Body of pancreas (tissue), 4 donors: ENCODE results near the gene SLAMF7. TPM values are rescaled to one million over a fixed set of nuclear protein-coding genes. Genes with fewer than 3 reads are reported as not detected.
A peak's percentile ranks its signal among the peaks of the same experiment; 100 is the strongest.
"Not testable (repeated sequence)": the region's sequence is repeated elsewhere in the genome, so short reads cannot be mapped to it uniquely, and the experiment has no call there.

Source experiments
- ATAC-seq: fragments of 150-250 bp; one replicate; pipeline ENCODE4 v1.9.1; 2016
- DNase-seq, 4 donors: peaks; one replicate each; pipeline ENCODE4 v3.0.0-alpha.2; 2019
- H3K27ac ChIP-seq, 4 donors: fragments of 200-600 bp; sonication (generic); 1 replicate in 3 of 4; 2 replicates in 1 of 4; pipeline versions ENCODE4 v1.5.1 to v1.6.1; 2016 to 2019; ENCODE audit warnings: mild to moderate bottlenecking in 1 of 4, mixed read lengths in 1 of 4, moderate library complexity in 1 of 4
- H3K27me3 ChIP-seq, 2 donors: fragments of 200-600 bp; sonication (generic); one replicate each; pipeline ENCODE4 v1.6.0; 2016; ENCODE audit warnings: mild to moderate bottlenecking in 1 of 2
- H3K36me3 ChIP-seq, 2 donors: fragments of 200-600 bp; sonication (generic); replicated peaks in 1 of 2; 2 replicates each; pipeline ENCODE4 v1.5.1; 2016; ENCODE audit warnings: low read depth in 2 of 2; ENCODE audit not compliant: insufficient read depth in 1 of 2
- H3K4me1 ChIP-seq: fragments of 200-600 bp; sonication (generic); one replicate; pipeline ENCODE4 v1.6.0; 2016
- H3K4me3 ChIP-seq, 2 donors: fragments of 200-600 bp; sonication (generic); 1 replicate in 1 of 2; 2 replicates in 1 of 2; pipeline ENCODE4 v1.5.1; 2016 to 2019
- H3K9me3 ChIP-seq, 3 donors: fragments of 200-600 bp; sonication (generic); 1 replicate in 2 of 3; 2 replicates in 1 of 3; pipeline ENCODE4 v1.5.1; 2016
- POLR2A ChIP-seq, 3 donors: fragments of 450-650 bp; IDR thresholded peaks; one replicate each; pipeline ENCODE4 v1.6.1; 2016; ENCODE audit warnings: antibody characterized with exemption in 3 of 3, mild to moderate bottlenecking in 2 of 3
- WGBS, 2 donors: methylation state at CpG; one replicate each; pipeline ENCODE4 v1.1.5; 2017; 5-methylcytosine and 5-hydroxymethylcytosine counted together
- intact Hi-C: fragments of 100-400 bp; cut with DNase I; formaldehyde crosslinking; loops from one replicate; pipeline ENCODE4 v1.15.1; 2023
- total RNA-seq, 2 donors: library from RNA; depleted of rRNA; stranded (reverse); fragments of >200 nt; gene quantifications; one replicate each; pipeline ENCODE4 v1.1.0, GENCODE V29; 2016
- TF ChIP-seq, protein P1 (sequence below), 7 experiments: fragments of 450-650 bp in 4 of 7; fragments of 200-600 bp in 3 of 7; sonication (generic) in 3 of 7; IDR thresholded peaks; one replicate each; pipeline ENCODE4 v1.5.1; 2016 to 2019; ENCODE audit warnings: antibody characterized with exemption in 7 of 7

SLAMF7 gene
- total RNA-seq, 2 donors from 2014 or later = 0.26 to 1.3 TPM

DNA sequence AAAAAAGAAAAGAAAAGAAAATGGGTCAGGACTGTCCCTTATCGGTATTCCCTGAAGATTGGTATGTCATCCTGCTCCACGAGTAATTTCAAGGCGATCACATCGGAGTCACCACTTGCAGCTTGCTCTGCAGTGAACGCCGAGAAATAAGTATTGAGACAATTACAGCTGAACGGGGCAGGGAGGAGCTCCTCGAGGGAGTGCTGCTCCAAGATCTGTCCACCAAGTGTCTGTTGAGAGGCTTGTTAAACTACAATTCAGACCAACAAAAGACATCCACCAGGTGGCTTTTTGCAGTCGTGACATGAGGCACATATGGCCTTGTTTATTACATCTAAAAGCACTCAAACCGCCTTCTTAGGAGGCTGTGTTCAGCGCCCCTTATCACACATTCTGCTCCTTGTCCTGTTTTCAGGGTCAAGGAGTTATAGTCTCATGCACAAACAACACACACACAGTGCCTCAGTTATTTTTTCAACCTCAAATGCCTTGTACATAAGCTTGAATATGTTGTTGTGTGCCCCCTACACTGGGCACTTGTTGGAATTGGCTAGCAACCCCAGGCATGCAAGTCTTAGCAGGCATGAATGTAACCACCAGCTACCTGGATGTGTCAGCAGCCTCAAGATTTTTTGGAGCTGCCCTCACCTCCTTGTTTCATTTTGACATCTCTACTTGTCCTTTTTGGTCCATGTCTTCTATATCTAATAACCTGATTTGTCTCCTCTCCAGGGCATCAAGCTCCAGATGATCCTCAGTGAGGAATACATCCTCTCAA, 14.4 kb upstream of the SLAMF7 start:
- ATAC-seq = no peak
- Histone ChIP-seq H3K27me3 (no peaks in the 10 kb centered on the region), H3K27ac (no peak overlapping the region), H3K36me3 (no peaks in the 10 kb centered on the region), H3K4me3 (no peak overlapping the region), H3K9me3 (no peaks in the 10 kb centered on the region), H3K4me1 (no peaks in the 10 kb centered on the region)
- TF ChIP-seq, protein P1, sequence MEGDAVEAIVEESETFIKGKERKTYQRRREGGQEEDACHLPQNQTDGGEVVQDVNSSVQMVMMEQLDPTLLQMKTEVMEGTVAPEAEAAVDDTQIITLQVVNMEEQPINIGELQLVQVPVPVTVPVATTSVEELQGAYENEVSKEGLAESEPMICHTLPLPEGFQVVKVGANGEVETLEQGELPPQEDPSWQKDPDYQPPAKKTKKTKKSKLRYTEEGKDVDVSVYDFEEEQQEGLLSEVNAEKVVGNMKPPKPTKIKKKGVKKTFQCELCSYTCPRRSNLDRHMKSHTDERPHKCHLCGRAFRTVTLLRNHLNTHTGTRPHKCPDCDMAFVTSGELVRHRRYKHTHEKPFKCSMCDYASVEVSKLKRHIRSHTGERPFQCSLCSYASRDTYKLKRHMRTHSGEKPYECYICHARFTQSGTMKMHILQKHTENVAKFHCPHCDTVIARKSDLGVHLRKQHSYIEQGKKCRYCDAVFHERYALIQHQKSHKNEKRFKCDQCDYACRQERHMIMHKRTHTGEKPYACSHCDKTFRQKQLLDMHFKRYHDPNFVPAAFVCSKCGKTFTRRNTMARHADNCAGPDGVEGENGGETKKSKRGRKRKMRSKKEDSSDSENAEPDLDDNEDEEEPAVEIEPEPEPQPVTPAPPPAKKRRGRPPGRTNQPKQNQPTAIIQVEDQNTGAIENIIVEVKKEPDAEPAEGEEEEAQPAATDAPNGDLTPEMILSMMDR (IDR thresholded peaks at IDR 0.05) = no peak
- no peak for TF ChIP-seq POLR2A (IDR thresholded peaks at IDR 0.05)
- intact Hi-C loops = loop anchor here (5.0 kb wide), 2 partner anchors 103 to 228 kb away; partner anchors contain the start of gene ITLN2
- DNase-seq = no peak
- WGBS, 2 donors = 55 to 65% methylated on average over 11 of the region's 11 CpGs

DNA sequence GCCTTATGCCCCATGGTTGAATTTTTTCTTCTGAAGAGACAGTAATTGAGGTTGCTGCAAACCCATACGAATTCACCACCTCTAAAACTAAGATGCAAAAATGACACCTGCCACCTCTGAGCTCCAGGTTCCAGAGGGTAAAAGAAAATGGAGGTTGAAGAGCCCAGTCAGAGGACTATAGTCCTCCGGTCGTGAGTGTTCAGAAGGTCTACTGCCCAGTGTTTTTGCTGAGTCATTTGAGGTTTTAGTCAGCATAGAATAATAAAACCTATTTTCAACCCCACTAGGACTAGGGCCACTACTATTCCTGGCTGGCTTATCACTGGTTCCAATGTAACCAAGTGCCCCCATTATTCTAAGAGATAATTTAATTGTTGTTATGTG, 12.9 kb upstream of the SLAMF7 start:
- Histone ChIP-seq H3K9me3 (no peaks in the 10 kb centered on the region), H3K27ac (no peak overlapping the region), H3K36me3 (no peaks in the 10 kb centered on the region), H3K27me3 (no peaks in the 10 kb centered on the region), H3K4me3 (no peak overlapping the region), H3K4me1 (no peaks in the 10 kb centered on the region)
- no peak for DNase-seq
- ATAC-seq = no peak
- TF ChIP-seq POLR2A (IDR thresholded peaks at IDR 0.05) = no peak
- TF ChIP-seq, protein P1 (IDR thresholded peaks at IDR 0.05) = no peak
- WGBS, 2 donors = 35 to 52% methylated on average over 3 of the region's 3 CpGs
- intact Hi-C loops = loop anchor here (5.0 kb wide), 2 partner anchors 101 to 226 kb away; partner anchors contain the start of gene ITLN2

DNA sequence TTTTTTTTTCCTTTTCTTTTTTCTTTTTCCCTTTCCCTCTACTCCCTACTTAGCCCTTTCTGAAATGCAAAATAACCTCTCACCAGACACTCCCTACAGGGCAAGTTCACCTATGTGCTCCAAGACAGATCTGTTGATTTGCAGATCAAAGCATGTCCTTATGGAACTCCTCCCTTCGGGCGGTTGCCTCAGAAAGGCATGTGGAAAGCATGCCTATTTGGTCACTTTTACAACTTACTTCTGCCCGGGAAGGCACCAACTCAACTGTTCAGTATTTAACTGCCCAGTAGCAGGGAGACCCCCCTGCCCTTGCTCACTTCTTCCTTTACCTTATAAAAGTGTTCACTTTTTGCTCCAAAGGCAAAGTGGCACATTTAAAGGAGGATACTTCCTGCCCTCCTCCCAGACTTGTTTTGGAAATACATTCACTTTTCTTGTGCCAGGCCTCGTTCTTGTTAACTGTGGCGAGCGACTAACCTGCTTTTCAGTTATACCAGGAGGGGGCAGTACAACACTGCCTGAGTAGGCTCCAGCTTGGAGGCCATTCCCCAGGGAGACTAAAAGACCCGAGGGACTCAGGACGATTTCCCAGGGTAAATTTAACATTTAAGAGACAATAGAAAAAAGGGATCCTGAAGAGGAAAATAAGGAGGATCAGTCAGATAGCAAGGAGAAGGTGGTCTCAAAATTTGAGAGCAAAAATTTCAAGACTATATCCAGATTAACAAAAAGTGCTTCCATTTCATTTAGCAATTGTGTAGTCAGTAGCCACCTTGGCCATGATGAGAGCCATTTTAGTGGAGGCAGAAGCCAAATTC, 12.3 kb upstream of the SLAMF7 start:
- no peaks in the 10 kb centered on the region for H3K36me3 ChIP-seq
- no peaks in the 10 kb centered on the region for H3K4me1 ChIP-seq
- intact Hi-C loops = loop anchor here (5.0 kb wide), 2 partner anchors 101 to 226 kb away; partner anchors contain the start of gene ITLN2
- no peaks in the 10 kb centered on the region for H3K27me3 ChIP-seq
- no peak overlapping the region for H3K4me3 ChIP-seq
- ATAC-seq (peak; percentile 81), DNase-seq (peak; percentile 50 to 70 (median 66))
- WGBS, 2 donors = 13 to 14% methylated on average over 8 of the region's 8 CpGs
- TF ChIP-seq, protein P1 (IDR thresholded peaks at IDR 0.05) = peak; percentile 28 to 87 (median 84)
- no peak for TF ChIP-seq POLR2A (IDR thresholded peaks at IDR 0.05)
- H3K27ac ChIP-seq = no peak overlapping the region
- no peaks in the 10 kb centered on the region for H3K9me3 ChIP-seq

DNA sequence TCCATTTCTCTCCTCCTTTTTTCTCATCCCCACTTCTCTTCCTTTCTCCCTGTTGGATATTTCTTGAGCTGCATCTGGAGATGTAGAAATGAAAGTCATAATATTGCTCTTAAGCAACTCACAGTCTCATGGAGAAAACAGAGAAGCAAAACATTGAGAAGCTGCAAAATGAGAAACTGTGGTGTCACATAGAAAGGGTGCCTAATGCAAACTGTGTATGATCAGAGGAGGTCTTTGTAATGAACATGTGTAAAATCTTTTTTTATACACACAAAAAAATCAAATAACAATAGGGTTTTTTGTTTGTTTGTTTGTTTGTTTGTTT, 11.8 kb upstream of the SLAMF7 start:
- intact Hi-C loops = loop anchor here (5.0 kb wide), 2 partner anchors 100 to 225 kb away; partner anchors contain the start of gene ITLN2
- ATAC-seq = no peak
- H3K9me3 ChIP-seq = no peaks in the 10 kb centered on the region

DNA sequence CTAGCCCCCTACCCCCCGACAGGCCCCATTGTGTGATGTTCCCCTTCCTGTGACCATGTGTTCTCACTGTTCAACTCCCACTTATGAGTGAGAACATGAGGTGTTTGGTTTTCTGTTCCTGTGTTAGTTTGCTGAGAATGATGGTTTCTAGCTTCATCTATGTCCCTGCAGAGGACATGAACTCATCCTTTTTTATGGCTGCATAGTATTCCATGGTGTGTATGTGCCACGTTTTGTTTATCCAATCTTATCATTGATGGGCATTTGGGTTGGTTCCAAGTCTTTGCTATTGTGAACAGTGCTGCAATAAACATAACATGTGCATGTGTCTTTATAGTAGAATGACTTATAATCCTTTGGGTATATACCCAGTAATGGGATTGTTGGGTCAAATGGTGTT, 7.5 kb upstream of the SLAMF7 start:
- H3K36me3 ChIP-seq, DNase-seq, ATAC-seq, H3K4me1 ChIP-seq, intact Hi-C loops, H3K9me3 ChIP-seq, H3K4me3 ChIP-seq, H3K27ac ChIP-seq, H3K27me3 ChIP-seq: not testable (repeated sequence)
- WGBS, 2 donors = 54 to 55% methylated on average over 2 of the region's 2 CpGs

More for the DNA sequence above, 11.8 kb upstream of the SLAMF7 start:
- Histone ChIP-seq H3K27me3 (no peaks in the 10 kb centered on the region), H3K4me1 (no peaks in the 10 kb centered on the region), H3K36me3 (no peaks in the 10 kb centered on the region), H3K27ac (no peak overlapping the region), H3K4me3 (no peak overlapping the region)
- no peak for TF ChIP-seq POLR2A (IDR thresholded peaks at IDR 0.05)
- TF ChIP-seq, protein P1 (IDR thresholded peaks at IDR 0.05) = no peak
- no peak for DNase-seq
